Measurements from ENCODE around the gene CKS1B.

CKS1B gene

DNA sequence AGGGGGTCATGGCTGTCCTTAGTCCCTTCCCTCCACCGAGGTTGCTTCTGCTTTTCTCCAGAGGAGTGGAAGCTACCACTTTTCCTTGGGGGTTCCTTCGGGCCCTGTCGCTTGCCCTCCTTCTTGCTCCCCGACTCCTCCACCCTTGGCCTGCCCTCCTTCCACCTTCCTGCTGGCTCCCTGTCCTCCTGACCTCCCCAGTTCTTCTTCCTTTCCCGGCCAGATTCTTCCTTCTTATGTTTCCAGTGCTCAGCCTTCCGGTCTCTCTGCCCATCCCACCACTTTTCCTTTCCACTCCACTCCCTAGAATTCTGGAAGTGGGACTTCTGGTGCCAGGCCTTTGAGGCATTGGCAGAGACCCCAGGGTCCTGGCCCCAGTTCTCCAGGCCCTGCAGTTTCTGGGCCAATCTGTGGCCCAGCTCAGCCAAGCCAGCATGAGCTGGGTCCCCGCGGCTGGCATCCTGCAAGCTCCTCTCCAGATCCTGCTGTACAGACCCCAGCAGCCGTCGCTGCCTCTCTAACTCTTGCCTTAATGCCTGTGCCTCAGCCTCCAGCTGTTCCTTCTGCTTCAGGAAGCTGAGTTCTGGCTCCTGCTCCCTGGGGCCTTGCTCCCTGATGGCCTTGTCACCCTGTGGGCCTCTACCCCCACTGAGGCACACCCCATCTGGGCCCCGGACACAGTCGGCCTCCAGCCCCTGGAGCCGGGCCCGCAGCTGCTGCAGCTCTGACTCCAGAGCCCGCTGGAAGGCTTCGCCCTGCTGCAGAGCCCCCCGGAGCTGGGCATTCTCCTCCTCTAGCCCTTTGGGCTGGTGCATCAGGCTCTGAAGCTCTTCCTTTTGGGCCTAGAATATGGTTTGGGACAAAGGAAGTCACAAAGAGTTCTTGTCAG lies 28.3 kb upstream of the CKS1B start:
- no peak for DNase-seq (ENCODE audit: low read depth in 2 of 2)

DNA sequence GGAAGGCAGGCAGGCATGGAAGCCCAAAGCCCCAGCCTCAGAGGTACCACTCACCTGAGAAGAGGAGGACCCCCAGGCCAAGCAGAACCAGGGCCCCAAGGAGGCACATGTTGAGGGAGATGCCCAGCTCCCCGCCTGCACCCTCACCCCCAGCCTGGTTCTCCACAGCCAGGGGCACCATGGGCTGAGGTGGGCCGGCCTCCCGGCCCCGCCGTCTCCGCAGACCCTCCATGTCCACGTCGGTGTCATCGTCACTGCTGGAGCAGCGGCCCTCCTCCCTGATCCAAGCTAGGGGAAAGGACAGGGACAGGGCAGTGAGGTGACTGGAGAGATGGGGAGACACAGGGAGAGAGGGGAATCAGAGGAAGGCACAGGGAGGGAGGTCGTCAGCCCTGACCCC lies 26.4 kb upstream of the CKS1B start:
- DNase-seq (ENCODE audit: low read depth in 2 of 2): no peak

DNA sequence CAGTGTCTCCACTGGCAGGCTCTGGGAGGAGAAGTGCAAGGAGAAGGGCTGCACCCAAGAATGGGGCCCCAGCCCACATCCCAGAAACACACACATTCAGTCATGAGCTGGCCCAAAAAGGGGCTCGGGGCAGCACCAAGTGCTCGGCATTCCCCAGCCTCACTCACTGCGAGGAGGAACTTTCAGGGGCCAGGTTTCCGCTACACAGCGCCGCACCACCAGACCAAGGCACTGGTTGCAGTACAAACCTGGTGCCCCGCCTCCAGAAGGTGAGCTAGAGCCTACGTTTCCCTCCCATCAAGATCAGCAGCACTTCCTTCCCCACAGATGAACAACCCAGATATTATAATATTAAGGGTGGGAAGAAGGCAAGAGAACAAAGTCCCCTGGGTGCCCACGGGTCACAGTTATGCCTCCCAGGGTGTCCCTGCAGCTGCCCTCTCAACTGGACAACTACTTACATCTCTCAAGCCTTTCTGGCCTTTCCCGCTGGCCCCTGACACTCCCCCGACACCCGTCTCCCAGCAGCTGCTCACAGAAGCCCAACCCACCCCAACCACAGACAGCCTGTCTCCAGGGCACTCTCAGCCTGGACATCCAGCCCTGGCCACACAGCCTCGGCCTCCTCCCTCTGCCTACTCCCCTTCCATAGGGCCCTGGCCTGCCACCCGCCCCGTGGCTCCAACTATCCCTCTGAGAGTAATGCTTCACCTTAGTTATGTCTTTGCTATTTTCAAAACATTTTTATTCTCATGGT lies 22.4 kb upstream of the CKS1B start:
- peak; percentile 45 to 56 for DNase-seq (ENCODE audit: low read depth in 2 of 2)

DNA sequence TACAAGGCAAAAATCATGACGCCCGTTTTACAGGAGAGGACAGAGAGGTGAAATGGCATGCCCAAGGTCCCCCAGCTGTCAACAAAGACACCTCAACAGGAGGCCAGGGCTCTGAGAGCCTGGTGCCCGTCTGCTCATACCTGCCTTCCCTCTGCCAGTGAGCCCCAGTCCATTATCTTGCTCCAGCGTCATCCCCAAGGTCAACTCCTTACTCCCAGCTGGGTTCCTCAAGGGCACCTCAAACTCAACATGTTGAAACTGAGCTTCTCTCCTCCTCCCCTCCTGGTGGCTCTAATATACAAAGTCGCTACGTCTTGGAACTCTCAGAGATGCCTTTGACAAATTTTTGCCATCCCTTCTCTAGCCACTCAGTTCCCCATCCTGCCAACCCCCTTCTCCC lies 21.8 kb upstream of the CKS1B start:
- no peak for DNase-seq (ENCODE audit: low read depth in 2 of 2)

DNA sequence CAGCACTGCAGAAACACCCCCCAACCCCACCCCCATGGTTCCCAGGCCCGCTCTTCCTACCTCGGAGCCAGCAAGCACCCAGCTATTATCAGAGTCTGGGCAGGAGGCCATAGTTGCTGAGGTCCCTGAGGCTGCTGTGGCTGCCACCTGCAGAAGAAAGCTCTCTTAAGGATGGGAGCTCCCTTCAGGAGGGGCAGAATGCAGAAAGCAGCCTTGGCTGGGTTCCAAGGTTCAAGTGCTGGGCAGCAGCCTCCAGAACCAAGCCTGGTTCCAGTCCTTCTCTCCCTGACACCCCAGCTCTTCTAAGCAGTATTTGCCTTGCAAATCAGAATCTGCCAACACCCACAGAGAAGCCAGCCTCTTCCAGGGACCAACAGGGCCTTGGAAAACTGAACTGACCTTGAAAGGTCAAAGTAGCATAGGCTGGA lies 20.9 kb upstream of the CKS1B start:
- no peak for DNase-seq (ENCODE audit: low read depth in 2 of 2)

DNA sequence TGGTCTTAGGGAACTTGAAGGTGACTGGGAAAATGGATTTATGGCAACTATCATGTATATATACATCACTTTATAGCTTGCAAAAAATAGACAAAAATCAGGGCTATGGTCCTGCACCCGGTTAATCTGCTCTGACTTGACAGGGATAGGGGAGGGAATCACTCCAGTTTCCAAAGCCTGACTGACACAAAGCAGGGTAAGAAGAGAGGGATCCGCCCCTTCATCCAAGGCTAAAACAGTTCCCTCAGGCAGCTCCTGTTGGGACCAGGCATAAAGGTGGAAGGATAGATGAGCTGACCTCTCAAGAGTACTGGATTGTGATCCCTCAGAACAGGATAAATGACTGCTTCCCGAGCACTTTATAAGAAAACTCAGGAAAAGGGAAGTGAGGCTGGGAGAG lies 19.9 kb upstream of the CKS1B start:
- no peak for DNase-seq (ENCODE audit: low read depth in 2 of 2)

DNA sequence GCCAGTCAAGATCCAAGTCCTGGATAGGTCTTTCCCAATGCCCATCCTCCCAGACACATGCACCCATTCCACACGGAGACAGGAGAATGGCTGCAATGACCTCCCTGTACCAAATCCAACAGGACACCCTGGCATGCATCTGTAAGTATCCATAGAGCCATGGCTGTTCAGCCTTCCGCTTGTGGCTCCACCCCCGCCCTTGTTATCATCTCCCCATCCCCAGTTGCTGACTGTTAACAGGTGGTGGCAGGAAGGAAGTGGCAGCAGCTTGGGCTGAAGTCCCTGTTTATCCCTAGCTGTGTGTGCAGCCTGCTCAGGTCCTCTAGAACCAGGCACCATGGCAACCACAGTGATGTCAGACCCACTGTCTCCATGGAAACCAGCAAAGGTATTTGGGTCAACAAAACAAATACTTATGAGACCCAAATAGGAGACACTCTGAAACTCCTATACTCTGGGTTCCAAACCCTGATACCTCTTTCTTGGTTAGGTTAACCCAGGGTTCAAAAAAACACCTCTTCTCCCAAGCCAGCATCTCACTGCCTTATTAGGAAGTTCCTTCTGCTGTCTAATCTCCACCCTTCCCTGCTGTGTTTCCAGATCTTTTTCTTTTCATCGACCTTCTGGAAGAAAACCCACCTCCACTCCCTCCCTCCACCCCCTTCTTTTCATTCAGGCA lies 19.3 kb upstream of the CKS1B start:
- DNase-seq (ENCODE audit: low read depth in 2 of 2): peak; percentile 57 to 68

DNA sequence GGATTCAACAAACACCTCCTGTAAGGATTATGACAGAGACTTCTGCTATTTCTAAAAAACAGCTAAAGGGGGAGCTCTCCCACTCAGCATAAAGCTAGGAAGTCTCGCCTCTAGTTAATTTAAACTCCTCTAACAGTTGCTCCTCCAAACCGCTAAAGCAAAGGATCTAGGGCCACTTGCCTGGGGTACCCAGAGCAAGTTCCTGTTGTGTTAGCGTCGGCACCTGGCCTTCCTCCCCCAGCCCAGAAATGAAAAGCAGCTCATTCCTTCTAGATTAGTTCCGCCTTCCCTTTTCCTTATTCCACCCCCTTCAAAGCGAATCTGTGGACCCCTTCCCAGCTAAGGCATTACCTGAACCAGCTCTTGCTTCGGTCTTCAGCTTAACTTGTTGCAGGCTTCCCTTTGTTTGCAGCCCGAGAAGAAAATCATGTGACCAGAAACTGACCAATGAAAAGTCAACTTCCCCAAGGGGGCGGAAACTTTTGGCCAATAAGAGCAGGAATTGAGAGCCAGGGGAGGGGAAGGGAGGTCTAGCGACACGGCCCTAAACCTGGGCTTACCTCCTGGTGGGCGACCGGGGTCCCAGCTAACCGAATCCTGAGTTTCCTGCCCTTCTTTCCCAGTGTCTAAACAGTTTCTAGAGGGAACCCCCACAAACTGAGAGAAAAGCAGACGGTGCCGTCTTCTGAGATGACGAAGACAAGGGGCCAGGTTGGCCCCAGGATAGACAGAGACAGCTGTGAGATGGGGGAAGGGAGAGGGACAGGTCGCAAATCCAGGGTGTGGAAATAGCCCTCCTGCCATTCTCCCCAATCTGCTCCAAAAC lies 18.6 kb upstream of the CKS1B start, which contains the start of gene PBXIP1:
TSS of gene PBXIP1 (minus strand) at position 382 of the 826 bp plus-strand sequence. CDS start 2,378 bp downstream, outside the sequence.
- peak; percentile 49 to 68 for DNase-seq (ENCODE audit: low read depth in 2 of 2)

DNA sequence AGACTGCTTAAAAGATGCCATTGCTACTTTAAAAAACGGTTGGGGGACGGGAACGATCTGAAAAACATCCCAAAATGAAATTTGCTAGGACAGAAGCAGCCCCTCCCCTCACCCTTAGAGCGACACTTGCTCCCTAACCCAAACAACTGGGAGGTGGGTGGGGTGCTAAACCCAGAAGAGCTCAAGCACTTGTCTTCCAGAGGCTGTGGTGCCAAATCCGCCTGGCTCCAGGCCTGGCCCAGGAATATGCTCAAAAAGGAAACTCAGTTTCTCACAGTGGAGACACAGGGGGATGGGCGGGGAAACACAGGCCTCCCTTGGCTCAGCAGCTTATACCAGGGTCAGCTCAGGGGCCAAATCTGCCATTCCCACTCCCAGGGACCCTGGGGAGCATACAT lies 17.9 kb upstream of the CKS1B start:
- DNase-seq (ENCODE audit: low read depth in 2 of 2): no peak

DNA sequence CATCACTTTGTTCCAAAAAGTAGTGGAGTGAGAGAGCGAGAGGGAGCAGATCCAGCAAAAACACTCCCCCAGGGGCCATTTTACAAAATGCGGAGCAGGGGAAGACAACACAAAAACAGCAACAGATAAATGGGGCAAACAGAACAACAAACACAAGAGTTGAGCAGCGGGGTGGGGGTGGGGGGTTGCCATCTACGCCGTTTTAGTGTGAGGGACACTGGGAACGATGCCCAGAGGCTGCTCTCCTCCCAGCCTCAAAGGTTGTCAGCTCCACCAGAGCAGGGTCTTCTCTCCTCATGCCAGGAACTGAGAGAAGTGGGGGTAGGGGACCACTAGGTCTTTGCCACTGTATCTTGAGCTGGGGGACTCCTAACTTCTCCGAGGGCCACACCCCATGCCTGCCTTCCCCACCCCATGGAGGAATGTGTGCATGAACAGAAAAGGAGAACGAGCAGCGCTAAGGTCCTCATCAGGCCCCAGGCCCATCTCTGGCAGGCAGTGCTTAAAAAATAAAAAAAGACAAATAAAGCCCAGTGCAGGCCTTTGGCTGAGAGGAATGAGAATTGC lies 17.3 kb upstream of the CKS1B start:
- no peak for DNase-seq (ENCODE audit: low read depth in 2 of 2)

DNA sequence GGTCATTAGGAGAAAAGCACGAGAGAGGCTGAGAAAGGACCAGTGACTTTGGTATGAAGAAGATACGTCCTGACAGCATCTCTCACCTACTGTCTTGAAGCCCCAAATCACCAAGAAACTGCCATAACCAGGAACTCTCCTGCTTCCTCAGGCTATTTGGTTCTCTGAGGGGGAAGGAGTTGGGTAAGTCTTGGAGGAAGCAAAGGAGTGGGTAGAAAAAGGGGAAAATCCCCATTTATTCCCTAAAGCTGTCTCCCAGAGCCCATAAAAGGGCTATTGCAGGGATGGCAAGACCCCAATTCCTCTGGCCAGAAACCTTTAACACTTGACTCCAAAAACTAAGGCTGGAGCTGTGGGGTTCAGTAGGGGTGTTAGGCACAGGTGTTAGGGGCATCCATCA lies 16.4 kb upstream of the CKS1B start:
- no peak for DNase-seq (ENCODE audit: low read depth in 2 of 2)

DNA sequence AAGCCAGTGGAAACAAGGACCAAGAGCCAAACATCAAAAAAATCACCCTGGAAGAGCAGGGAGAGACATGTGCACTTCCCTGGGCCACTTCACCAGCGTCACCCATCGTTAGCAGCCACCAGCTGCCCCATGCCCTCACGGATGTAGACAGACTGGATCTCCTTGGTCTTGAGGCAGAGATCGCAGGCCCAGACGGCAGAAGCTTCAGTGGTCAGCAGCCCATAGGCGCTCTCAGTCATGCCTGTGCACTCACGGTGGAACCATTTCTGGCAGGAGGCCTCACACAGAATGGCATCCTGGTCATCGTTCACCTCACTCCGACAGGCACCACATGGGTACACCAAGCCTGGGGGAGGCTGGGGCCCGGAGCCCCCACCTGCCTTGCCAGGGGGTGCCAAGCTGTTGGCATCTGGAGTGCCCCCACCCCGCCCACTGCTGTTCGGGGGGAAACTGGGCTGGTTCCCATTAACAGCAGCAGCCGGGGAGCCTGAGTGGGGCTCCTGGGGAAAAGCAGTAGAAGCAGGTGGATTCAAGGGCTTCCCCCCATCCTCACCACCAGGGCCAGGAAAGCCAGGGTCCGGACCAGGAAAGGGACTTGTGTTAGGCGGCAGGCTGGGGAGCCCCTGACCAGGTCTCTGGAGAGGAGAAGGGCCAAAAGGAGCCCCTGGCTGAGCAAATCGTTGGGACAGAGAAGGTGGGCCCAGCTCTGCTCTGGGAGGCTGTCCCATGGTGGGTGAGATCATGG lies 15.6 kb upstream of the CKS1B start:
- DNase-seq (ENCODE audit: low read depth in 2 of 2): no peak

DNA sequence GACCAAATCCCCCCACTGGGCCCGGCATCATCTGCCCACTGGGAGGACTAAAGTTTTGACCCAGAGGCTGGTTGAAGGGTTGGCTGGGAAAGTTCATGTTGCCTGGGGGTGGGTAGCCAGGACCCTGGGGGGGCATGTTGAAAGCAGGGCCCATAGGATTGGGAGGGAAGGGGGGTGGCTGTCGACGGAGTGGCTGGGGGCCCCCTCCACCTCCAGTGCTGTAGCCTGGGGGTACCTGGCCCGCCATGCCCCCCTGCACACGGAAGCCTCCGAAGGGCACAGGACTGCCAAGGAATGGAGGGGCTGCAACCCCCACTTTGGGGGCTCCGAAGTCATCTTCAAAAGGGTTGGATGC lies 15.1 kb upstream of the CKS1B start:
- DNase-seq (ENCODE audit: low read depth in 2 of 2): no peak

DNA sequence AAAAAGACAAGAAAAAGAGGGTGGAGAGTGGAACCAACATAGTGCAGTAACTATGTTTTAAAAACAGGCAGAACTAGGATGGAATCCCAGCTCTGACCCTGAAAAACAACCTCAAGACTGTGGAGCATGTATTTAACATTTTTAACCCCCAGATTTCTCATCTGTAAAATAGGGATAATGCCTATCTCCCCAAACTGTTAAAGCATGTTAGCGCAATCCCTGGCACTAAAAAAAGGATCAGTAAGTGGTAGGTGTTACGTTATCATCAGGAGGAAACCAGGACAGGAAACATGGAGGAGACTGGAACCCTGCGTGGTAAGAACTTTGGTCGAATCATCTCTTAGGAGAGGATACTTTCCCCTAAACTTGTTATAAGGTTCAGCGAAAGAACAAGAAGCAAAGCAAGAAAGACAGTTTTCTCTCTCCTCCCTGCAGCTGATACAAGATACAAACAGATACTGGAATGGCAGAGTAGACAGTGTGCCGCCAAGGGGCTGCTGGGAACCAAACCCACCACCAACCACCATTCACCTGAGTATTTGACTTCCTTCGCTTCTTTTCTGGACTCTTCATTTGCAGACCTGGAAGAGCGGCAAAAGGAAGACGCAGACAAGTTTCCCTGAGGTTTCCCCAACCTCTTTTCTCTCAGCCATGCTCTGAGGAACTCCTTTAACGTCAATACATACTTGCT lies 13.9 kb upstream of the CKS1B start:
- no peak for DNase-seq (ENCODE audit: low read depth in 2 of 2)

DNA sequence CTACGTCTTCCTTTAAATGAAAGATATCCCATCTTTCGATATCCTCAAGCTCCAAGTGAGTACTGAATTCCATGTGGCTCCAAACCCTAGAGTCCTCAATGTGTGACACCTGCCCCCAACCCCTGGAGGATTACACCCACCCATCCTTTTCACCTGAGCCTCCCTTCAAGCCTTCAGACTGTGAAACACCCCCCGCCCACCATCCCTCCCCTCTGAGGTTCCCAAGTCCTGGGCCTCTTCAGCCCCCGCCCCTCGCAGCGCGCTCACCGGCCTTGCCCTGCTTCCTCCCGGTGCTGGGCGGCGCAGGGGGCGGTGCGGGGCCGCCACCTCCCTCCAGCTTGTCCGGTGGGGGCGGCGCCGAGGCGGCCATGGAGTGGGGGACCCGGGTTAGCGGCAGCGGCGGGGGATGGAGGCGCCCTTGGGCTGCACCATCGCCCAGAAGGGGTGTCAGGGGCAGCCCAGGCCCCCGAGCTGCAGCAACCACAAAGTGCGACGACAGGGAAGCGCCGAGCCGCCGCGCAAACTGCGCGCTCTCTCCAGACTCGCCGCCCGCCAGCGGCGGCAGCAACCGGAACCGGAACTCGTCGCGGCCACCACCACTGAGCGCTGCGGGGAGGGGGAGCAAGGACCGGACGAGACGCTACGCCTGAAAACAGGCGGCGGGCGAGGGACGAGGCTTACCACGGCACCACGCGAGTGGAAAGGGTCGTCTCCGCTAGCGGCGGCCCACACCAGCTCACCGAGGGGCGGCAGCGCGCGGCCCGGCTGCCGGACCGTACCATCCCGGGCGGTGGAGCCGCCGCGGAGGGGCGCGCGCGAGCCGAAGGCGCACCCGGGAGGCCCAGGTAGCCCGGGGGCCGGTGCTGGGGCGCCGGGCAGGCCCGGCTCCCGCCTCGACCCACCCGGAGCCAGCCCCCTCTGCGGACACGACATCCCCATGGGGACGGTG lies 13.0 kb upstream of the CKS1B start, which contains the start of gene PYGO2:
TSS of gene PYGO2 (minus strand) at position 576 of the 949 bp plus-strand sequence. CDS start at position 370, 206 bp downstream.
- DNase-seq (ENCODE audit: low read depth in 2 of 2): peak; percentile 64 to 84

DNA sequence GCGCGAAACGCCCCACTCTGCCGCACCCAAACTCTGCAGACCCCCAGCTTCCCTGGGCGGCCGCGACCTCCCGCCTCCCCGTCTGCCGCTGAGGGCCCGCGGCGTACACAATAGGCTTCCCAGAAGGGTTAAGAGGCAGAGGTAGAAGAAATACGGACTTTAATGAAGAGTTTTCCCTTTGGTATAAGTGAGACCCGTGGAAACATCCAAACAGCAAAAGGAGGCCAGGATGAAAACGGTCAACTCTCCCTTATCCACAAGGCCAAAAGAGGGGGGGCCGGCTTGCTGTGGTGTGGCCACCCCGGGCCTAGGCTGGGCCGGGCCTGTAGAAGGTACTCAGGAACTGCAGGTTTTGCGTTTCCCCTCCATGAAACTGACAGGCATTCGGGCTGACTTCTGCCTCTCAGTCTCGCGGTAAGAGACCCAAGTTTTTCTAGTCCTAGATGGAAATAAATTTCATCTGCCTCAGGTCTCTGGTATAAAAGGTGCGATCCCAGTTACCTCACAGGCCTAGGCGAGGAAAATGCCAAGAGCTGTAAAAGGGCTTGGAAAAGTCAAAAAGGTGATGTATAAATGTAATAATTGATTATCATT lies 12.2 kb upstream of the CKS1B start:
- no peak for DNase-seq (ENCODE audit: low read depth in 2 of 2)

DNA sequence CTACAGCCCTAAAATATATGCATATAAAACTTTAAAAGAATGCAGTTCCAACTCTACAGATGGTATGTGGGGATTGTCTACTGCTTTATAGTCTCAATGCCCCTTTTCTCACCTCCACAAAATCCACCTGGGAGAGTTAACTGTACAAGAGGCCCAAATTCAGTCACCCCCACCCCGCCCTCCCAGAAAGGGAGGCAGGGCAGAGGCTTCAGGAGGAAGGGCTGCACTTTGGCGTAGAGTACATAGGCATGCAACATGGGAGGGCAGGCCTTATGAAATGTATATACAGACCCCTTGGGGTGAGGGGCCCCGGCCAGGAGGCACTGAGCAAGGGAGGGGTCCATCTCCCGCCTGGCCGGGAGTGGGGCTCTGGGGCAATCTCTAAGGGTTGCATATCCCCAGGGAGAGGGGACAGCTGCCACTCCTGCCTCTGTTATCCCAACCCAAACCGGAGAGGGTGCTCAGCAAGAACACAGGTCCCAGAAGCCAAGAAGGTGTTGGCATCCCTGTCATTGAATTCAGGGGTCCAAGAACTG lies 11.6 kb upstream of the CKS1B start:
- no peak for DNase-seq (ENCODE audit: low read depth in 2 of 2)

DNA sequence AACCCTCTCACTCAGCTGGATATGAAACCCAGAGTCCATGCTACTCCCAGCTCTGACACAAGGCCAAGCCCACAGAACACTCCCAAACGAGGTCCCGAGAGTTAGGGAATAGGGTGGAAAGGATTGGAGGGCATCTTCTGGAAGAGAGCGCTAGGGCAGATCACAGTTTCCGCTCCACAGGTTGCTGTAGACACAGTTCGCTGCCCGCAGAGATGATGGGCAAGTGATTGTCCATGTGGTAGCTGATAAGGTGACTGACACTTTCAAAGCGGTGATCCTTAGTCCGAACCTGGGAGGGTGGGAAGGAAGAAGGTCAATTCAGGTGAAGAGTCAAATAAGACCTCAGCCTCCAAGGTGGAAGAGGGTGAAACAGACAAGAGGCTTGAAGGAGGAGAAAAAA lies 10.8 kb upstream of the CKS1B start:
- no peak for DNase-seq (ENCODE audit: low read depth in 2 of 2)
